Measurements from ENCODE around the gene CTNNA1.

The CTNNA1 gene

DNA sequence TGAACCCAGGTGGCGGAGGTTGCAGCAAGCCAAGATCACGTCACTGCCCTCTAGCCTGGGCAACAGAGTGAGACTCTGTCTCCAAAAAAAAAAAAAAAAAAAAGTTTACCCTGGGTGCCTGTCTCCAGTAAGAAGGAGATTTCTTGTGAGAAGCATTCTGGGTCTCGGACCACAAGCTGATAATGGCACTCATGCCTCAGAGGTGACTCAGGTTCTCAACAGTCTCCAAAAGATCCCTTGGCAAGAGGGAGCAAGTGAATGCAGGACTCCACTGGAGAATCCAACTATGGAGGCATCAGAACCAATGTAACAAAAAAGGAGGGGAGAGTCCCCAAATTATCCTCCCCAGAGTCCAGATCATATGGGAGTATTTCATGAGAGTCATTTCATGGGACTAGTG is 227.9 kb downstream of the CTNNA1 start:
- no peak for DNase-seq
- H3K4me1 ChIP-seq, result peaks cover 0 to 56% (median 33%) of the 10 kb centered on the region in 4 donors
- TF ChIP-seq, protein P1, sequence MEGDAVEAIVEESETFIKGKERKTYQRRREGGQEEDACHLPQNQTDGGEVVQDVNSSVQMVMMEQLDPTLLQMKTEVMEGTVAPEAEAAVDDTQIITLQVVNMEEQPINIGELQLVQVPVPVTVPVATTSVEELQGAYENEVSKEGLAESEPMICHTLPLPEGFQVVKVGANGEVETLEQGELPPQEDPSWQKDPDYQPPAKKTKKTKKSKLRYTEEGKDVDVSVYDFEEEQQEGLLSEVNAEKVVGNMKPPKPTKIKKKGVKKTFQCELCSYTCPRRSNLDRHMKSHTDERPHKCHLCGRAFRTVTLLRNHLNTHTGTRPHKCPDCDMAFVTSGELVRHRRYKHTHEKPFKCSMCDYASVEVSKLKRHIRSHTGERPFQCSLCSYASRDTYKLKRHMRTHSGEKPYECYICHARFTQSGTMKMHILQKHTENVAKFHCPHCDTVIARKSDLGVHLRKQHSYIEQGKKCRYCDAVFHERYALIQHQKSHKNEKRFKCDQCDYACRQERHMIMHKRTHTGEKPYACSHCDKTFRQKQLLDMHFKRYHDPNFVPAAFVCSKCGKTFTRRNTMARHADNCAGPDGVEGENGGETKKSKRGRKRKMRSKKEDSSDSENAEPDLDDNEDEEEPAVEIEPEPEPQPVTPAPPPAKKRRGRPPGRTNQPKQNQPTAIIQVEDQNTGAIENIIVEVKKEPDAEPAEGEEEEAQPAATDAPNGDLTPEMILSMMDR (IDR thresholded peaks at IDR 0.05), result no peak
- H3K27ac ChIP-seq, result peak overlapping the region; percentile 42 to 45
- H3K36me3 ChIP-seq, result no peaks in the 10 kb centered on the region
- intact Hi-C loops (cut with DNase I; ENCODE audit: low total_unique reads), result no loop called here
- no peaks in the 10 kb centered on the region for H3K9me3 ChIP-seq
- no peak overlapping the region for H3K4me3 ChIP-seq
- no peaks in the 10 kb centered on the region for H3K27me3 ChIP-seq

DNA sequence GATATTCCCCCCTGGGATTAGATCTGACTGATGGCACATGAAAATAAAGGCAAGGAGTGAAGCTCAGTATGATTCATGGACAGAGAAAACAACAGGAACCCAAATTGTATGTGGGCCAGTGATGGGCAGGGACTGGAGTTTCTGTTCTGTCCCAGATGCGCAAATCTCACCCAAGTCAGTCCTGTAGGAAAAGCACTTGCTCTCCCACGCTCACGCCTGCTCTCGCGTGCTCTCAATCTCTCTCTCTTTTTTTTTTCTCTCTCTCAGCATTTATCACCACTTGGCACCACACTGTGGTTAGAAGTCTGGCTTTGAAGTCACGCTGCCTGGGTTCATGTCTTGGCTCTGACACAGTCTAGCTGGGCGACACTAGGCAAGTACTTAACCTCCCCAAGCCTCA is 228.4 kb downstream of the CTNNA1 start:
- DNase-seq, result no peak
- no peaks in the 10 kb centered on the region for H3K36me3 ChIP-seq
- H3K4me3 ChIP-seq, result no peak overlapping the region
- TF ChIP-seq, protein P1 (IDR thresholded peaks at IDR 0.05), result no peak
- intact Hi-C loops (cut with DNase I; ENCODE audit: low total_unique reads), result no loop called here
- no peaks in the 10 kb centered on the region for H3K9me3 ChIP-seq
- H3K27me3 ChIP-seq, result no peaks in the 10 kb centered on the region
- peaks cover 0 to 57% (median 33%) of the 10 kb centered on the region in 4 donors for H3K4me1 ChIP-seq
- peak overlapping the region; percentile 42 to 45 for H3K27ac ChIP-seq

DNA sequence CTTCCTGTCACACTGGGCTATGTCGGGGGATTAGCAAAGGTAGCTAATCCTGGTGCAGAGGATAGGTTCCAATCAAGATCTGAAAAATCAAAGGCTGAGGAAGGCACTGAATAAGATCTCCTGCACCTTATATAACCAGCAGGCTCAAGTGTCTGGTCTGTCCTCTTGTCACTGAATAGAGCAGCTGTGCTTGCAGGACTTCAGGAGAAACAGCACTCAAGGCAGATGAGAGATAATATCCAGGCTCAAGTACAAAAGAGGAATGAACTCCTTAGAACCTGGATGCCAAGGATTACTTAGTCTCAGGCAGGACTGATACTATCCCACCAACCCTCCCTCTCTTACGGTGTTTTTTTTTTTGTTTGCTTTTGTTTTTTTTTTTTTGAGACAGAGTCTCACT is 230.8 kb downstream of the CTNNA1 start:
- intact Hi-C loops (cut with DNase I; ENCODE audit: low total_unique reads), result no loop called here
- H3K36me3 ChIP-seq, result no peaks in the 10 kb centered on the region
- peaks cover 0 to 45% (median 28%) of the 10 kb centered on the region in 4 donors for H3K4me1 ChIP-seq
- H3K27ac ChIP-seq, result no peak overlapping the region
- TF ChIP-seq, protein P1 (IDR thresholded peaks at IDR 0.05), result no peak
- H3K4me3 ChIP-seq, result no peak overlapping the region
- no peaks in the 10 kb centered on the region for H3K9me3 ChIP-seq
- H3K27me3 ChIP-seq, result no peaks in the 10 kb centered on the region
- DNase-seq, result no peak

All from tibial artery (tissue), 4 donors.